HG03442 (cell line): Measurements from ENCODE around the gene CDHR3.

ENCODE experiments used
- ATAC-seq: cut with Tn5 transposase; IDR thresholded peaks from one replicate; pipeline ENCODE4 v1.9.1; 2021; ENCODE audit warnings: mild to moderate bottlenecking, moderate library complexity; ENCODE audit not compliant: unreplicated experiment

The CDHR3 gene

DNA sequence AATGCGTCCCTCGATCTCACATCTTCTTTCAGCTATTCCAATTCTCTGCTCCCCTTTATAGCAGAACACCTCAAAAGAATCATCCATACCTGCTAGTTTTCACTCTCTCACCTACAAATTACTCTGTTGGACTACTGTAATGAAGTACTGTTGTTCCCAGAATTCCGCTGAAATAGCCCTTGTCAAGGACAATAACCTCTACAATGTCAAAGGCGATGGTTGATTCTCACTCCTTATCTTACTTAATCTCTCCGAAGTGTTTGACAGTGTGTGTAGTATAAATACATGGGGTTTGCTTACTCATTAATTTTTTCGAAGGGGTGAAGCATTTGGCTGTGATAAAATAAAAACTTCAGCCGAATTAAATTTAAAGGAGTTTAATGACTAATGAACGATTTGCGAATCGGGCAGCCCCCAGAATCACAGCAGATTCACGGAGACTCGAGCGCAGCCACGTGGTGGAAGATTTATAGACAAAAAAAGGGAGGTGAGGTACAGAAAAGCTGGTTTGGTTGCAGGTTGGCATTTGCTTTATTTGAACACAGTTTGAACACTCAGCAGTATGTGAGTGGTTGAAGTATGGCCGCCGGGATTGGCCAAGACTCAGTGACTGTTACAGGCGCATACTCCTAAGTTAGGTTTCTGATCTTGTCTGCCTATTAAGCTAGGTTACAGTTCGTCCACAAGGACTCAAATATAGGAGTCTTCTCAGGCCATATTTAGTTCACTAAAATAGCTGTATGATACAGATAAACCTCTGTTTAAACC lies 119.2 kb downstream of the CDHR3 start:
- ATAC-seq, result no peak
